NCI-H146 treated with DMSO at 0.1 percent for 48 hours (cell line): Measurements from ENCODE around the gene TIMM10B.
A peak's percentile ranks its signal among the peaks of the same experiment; 100 is the strongest.

Experiments used
- DNase-seq: peaks from one replicate; lab custom pipeline; 2025; ENCODE audit not compliant: unreplicated experiment; lab: John Stamatoyannopoulos, UW

The TIMM10B gene, protein sequence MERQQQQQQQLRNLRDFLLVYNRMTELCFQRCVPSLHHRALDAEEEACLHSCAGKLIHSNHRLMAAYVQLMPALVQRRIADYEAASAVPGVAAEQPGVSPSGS

DNA sequence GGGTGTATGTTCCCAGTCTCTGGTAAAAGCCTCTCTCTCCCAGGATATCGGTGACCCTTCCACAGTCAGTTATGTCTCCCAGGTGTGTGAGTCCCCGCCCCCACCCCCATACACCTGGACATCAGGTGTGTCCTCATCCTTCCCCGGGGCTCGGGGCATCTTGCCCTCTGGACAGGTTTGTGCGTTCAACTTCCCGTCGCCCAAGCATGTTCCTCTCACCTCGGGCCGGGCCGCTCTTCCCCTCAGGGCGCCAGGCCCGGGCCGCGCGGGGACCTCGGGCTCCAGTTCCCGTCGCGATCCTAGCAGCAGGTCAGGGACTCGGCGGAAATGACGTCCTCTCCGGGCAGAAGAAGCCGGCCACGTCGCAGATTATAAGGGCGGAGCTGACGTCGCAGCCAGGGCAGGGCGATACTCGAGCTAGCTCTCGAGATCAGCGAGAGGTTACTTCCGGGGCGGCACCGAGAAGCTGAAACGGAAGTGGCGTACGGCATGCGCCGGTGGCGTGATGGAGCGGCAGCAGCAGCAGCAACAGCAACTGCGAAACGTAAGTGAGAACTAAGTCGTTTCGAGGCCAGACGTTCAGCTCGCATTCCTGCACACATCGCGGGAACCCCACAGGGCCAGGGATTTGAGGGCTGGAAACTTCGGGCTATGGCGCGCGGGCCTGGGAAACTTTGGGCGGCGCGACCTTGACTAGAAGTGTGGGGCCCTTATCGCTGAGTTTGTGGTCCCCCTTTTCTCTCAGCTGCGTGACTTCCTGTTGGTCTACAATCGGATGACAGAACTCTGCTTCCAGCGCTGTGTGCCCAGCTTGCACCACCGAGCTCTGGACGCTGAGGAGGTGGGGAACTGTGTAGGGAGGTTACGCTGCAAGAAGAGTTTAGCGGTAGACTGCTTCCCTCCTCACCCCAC lies at the start of gene TIMM10B, which contains the start of gene ARFIP2:
Gene TIMM10B (plus strand): TSS at position 490 of the 912 bp plus-strand sequence. CDS start 16 bp downstream, at position 506.
Gene ARFIP2 (minus strand): TSS at position 320 of the 912 bp plus-strand sequence. CDS start 910 bp downstream, outside the sequence.
- DNase-seq = peak; percentile 90

DNA sequence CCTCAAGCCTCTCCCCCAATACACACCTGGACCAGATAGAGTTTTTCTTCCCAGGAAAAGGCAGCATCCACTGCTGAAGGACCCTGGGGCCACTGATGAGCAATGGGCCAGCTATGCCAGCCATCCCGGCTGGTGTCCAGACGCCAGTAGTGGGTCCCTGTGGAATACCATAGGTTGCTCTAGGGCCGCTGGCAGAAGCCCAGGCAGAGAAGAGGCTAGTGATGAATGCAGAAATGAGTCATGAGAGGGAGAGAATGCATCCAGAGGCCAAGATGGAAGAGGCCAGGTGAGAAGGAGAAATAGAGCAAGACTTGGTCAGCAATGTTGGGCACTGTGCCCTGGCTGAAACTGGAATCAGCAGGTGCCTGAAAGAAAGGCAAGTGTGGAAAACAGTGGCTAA lies 49.4 kb upstream of the TIMM10B start:
- no peak for DNase-seq

DNA sequence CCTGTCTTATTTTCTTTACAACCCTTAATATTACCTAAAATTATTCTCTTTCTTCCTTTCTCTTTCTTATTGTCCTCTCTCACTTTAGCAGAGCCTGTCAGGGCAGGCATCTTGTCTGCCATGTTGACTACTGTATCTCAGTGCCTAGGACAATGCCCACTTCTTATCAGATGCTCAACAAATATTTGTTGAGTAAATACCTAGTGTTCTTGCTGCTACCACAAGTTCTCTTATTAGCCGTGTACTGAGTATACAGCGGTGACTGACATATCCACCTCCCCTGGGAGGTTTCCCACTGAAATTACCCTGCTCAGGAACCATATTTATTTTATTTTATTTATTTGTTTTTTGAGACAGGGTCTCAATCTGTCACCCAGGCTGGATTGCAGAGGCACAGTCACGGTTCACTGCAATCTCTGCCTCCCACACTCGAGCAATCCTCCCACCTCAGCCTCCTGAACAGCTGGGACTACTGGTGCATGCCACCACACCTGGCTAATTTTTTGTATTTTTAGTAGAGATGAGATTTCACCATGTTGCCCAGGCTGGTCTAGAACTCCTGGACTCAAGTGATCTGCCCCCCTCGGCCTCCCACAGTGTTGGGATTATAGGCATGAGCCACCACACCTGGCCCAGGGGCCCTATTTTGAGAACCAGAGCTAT lies 47.2 kb upstream of the TIMM10B start:
- DNase-seq = peak; percentile 39

DNA sequence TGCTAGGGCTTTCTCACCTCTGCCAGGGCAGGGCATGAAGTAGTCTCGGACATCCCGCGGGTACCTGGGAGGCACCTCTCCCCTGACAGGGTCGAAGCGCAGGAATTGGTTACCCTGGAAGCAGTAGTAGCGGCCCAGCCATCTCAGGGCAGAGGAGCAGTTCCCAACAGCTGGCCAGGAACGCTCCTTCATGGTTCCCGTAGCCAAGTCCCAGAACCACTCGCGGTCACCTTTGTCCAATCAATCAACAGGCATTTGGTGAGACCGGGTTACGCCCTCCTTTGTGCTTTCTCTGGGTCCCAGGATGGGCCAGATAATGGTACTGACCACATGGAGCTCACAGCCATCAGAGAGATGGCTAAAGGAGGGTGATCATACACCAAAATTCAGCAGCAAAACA lies 43.9 kb upstream of the TIMM10B start:
- DNase-seq = no peak

DNA sequence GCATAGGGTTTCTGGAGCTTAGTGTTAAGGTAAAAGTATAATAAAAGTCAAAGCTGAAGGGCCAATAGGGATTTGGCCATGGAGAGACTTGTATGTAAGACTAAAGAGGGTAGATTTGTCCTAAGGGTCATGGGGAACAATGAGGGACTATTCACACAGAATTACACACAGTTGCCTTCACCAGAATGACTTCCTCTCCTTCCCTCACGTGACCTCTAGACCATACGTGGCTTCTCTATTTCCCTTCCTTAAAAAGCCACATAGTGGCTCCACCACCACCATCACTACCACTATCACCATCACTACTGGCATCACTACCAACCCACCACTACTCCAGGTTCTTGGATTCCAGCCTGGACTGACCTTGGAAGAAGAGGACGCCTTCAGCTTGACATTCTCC lies 43.3 kb upstream of the TIMM10B start:
- DNase-seq = no peak

DNA sequence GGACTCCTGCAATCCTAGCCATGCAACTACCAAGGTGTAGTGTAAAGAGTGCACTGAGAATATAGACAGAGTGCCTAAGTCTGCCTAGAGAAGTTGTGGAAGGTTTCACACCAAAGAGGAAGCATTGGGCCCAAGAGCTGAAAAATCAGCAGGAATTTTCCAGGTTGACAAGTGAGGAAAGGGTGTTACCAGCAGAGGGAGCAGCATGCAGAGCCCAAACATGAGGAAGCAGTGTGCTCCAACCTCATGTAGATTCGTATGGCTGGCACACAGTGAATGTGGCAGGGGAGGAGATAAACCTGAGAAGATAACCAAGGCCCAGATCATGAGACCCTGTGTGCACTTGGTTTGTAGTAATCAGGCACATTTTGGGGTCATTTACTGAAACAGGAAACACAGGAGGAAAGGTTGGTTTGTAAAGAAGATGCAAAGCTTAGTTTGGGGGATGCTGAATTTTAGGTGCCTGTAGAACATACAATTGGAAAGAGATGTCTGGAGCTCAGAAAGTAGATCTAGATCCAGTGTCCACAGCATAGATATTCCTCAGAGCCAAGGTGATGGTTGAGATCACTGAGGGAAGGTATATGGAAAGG lies 42.2 kb upstream of the TIMM10B start:
- DNase-seq = peak; percentile 47

DNA sequence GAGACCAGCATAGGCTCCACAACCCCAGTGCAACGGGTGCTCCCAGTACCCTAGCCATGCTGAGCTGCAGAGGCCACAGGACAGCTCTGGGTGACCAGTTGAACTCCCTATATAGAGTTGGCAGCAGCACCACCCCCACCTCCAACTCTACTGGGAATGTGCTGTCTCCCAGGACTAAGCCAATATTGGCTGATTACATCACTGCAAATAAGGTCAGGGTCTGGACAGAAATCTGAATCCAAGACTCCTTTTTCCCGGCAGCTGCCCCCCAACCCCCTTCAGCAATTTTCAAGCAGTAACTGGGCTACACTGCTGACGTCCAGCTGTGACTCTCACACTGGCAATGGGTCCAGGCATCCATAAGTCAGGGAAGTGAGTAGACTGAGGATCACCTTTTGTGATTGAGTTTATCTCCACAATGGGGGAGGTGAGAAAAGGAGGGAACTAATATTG lies 40.4 kb upstream of the TIMM10B start, which contains the start of gene HPX:
Gene HPX (minus strand): TSS at position 82 of the 453 bp plus-strand sequence. CDS start 24 bp downstream, at position 58.
- no peak for DNase-seq

DNA sequence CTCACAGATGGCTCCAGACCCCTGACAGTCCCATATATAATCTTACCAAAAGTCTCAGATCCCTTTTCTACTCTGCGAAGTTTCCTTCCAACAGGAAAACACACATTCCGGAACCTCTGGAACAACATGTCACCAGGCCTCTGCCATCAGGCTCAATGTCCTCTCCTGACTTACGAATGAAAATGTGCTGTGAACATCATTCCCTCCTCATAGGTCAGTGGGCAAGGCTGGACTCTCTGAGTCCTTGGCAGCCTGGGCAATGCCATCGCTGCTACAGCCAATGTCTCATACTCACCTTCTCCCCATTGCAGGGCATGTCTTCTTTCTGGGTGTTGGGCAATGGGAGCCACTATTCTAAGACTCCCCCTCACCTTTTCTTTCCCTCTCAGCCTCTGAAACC lies 38.9 kb upstream of the TIMM10B start:
- no peak for DNase-seq

DNA sequence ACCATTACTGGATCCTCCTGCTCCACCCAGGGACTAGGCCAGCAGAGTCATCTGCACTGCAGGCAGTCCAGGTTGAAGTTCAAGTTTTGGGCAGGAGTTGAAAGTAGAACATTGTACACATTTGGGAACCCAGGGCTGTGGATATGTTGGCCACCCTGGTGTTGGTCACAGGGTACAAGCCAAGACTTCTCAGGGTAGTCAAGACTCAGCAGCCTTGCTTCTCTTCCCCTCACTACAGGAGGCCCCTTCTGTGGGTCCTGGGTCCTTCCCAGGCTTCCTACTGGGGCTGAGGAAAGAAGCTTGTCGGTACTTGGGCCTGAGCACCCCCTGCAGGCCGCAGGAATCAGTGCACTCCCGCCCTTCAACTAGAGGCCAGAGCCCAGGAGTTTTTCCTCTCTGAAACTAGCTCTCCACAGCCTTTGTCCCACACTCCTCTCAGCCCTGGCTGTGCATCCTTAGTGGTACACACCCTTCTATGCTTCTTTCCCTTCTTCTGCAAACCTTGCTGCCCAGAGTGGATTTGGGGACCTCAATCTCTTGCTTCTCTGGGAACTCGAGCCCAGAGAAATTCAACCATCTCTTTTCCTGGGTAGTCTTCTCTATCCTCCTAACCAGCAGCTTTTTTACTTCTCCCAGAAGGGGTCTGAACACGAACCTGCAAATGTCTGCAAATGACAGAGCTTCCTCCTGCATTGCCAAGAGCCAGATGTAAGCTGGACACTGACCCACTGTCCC lies 37.9 kb upstream of the TIMM10B start:
- peak; percentile 25 for DNase-seq

DNA sequence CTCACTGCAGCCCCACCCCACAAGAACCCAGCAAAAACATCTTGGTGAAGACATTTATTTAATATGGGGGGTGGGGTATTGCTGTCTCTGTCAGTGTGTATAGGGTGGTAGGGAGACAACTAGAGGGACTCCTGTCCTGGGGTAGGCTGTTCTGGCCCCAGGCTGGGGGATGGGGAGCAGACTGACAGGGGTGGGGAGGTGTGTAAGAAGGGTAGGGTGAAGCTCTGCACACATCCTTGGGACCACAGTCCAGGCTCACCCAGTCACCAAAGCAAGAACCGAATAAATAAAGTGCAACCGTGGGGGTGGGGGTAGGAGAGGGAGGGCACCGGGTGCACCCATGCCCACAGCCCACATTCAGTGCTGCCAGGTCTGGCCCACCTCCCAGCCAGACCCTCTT lies 32.7 kb upstream of the TIMM10B start:
- DNase-seq = no peak

DNA sequence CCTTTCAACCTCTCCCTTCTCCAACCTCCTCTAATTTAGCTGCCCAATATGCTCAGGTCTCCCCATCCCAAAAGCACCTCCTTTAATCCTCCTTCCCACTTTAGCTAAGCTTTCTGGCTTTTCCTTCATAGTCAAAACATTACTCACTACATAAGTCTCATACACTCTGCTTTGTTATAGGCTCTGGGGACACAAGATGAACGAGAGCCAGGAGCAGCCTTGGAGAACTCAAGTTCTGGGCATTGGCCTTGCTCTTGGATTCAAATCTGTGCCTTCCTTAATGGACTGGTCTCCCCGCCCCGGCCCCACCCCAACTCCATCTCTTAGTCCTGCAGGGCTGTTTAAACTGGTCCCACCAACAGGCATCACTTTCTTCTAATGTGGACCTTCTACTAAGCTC lies 29.1 kb upstream of the TIMM10B start:
- no peak for DNase-seq

DNA sequence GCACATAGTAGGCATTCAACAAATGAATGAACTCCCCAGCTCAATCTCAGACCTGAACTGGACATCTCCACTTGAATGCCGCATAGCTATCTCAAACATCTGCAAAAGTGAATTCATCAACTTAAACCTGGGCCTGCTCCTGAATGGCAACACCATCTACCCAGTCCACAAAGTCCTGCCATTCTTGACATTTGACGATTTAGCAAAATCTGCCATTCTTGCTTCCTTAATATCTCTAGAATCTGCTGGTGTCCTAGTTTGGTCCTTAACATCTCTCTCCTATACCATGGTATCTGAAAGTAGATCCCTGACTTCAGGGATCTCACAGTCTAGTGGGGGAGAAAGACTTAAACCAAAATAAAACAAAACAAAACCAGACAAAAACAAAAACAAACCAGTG lies 28.1 kb upstream of the TIMM10B start:
- no peak for DNase-seq

DNA sequence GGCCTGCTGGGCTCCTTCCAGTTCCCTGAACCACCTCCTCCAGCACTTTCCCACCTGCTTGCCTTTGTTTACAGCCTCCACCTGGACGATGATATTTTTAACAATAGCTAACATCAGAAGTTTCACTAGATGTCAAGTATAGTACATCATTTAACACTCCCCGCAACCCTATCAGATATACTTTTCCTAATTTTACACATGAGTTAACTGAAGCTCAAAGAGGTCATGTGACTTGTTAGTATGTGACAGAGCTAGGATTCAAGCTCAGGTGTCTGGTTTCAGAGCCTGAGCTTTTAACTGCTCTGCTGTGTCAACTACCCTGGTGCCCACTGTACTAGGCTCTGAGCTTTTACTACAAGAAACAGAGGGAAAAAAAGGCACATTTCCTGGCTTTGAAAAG lies 26.2 kb upstream of the TIMM10B start:
- no peak for DNase-seq

DNA sequence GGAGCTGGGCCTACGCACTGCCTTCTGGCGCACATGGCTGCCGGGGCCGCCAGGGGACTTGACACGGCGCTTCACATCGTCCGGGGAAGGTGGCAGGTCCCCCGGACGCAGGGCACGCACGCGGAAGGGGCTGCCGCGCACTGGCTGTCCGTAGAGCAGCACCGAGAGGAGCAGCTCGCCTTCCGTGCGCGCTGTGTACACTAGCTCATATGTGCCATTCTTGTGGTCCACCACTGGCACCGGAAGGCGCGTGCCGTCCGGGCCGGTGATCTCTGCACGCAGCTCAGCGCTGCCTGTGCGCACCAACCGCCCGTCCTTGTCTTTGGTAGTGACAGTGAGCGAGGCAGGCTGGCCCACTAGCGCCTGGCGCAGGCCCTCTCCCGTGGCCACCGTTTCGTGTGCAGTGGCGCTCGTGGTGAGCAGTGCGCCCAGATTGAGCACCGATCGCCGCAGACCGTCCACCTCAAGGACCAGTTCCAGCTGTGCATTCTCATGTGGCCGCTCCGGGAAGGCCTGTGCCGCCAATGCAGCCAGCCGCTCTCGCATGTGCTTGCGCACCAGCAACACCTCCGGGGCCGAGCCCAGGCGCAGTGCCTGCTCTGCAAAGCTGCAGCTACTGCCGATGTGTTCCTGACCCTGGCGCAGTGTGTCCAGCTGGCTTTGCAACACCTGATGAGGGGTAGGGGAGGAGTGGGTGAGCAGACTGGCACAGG lies 24.8 kb upstream of the TIMM10B start:
- DNase-seq = no peak

DNA sequence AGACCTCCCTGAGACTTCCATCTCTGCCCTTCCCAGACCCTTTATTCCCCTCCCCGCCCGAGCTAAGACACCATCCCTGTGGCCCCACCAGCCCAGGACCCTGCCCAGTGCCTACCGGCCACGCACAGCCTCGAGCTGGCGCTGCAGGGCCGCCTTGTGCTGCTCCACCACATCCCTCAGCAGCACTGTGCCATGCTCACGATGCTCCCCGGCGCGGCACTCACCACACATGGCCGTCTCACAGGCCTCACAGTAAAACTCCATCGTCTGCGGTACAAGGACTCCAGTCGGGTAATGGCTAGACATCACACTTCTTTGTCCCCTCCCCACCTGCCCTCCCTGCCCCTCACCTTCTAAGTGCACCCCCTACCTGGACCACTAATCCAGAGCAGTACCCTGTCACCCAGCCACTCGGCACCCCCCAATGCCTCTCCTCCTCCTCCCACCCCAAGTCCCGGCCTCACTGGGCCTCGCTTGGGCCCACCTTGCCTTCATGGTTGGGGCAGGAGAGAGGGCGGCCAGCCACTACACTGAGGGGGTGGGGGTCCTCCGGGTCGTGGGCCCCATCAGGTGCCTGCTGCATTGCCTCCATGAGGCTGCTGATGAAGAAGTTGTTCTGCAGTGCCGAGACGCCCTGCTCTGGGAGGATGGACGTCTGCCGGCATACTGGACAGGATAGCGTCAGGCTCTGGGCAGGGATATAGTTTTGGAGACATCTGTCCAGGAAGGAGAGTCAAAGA lies 23.6 kb upstream of the TIMM10B start:
- DNase-seq = no peak

DNA sequence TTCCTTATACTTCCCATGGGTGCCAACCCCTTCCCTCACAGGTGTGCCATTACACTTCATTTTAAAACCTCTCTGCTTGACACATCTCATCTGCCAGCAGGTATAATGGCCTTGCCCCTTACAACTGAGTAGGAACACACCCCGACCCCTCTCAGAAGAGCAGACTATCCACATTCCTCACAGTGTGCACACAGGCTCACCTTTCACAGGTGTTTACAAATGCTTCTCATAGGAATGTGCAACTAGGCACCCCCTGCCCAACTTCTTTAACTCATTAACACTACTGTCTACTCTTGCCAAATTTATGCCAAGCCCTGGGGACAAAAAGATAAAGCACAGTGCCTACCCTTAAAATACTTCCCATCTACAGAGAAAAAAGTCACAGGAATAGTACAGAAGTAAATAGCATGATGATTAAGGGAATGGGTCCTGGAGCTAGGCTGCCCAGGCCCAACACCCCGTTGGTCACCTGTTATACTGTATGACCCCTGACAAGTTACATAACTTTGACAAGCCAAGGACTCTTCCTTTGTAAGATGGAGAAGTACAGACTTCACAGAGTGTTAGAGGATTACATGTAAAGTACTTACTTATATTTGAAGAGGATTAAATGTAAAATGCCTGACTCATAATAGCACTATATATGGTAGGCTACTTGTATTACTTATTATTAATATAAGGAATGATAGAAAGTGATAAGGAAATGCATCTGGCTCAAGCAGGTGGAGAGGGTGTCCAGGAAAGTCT lies 22.8 kb upstream of the TIMM10B start:
- DNase-seq = no peak

DNA sequence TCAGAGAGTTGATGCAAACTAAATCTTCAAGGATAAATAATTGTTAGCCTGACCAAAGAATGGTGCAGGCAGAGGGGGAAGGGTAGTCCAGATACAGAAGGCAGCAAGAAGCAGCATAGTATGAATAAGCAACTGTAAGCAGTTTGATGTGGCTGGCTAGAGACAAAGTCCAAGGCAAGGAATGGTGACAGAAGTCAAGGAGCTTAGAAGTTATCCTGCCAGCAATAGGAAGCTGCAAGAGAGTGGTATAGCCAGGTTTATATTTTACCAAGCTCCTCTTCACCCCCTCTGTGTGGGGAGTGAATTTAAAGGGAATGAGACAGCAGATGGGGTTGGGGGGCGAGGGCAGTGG lies 22.2 kb upstream of the TIMM10B start:
- no peak for DNase-seq

DNA sequence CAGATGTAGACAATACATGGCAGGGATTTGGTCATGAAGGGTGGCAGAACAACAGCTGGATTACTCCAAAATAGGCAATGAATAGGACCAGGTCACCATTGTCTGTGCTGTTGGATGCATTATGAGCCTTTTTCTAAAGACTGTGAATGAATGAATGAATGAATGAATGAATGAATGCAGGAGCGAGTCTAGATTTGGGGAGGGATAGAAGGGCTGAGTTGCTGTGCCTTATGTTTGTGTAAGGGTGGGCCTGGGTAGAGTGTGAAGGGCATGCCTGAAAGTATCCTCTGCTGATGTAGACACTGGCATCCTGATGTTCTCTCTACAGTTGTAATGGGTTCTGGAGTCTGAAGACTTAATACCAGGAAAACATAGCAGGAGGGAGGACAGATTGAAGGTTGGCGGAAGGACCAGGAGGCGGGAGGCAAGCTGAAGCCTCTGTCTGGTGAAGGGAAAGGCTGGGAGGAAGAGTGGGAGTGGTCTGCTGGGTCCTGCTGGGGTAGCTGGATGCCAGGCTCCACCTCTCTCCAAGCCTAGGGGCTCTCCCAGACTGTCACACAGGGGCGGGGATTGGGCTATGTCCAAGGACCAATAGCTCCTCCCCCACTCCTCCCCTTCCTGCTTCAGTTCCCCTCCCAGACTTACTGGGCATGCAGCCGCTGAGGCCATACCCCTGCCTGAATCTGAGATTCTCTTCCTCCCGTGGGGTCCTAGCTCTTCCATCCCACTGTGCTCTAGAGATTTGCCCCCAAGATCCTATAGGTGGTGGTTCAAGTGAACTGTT lies 12.4 kb upstream of the TIMM10B start:
- DNase-seq = peak; percentile 75
